RWPE1 (cell line): ENCODE results near the gene TMPRSS13.

ENCODE experiments used
- CTCF ChIA-PET: fragments of 350-600 bp; sonication (Branson Sonifier 250); formaldehyde crosslinking; extraction: SDS; loops from one replicate; lab custom pipeline; 2021; lab: Yijun Ruan, JAX
- POLR2A ChIA-PET: fragments of 400-600 bp; formaldehyde crosslinking; extraction: SDS; loops from one replicate; lab custom pipeline; 2020; ENCODE audit warnings: antibody characterized with exemption; ENCODE audit not compliant: low non-redundant PET; lab: Yijun Ruan, JAX
- DNase-seq: peaks from one replicate; pipeline ENCODE4 v3.0.0; 2012; ENCODE audit warnings: low spot score
- H3K27ac ChIP-seq: fragments of 450-650 bp; 2 replicates; pipeline ENCODE4 v1.5.1; 2017
- CTCF ChIP-seq: fragments of 450-650 bp; conservative IDR thresholded peaks from 2 replicates; pipeline ENCODE4 v1.5.1; 2017; ENCODE audit warnings: low read depth, mild to moderate bottlenecking

TMPRSS13 gene

GRCh38 chr11:117910525-117910924 lies 18.7 kb downstream of the TMPRSS13 start:
- ChIA-PET CTCF (interaction anchor here (0.6 kb wide), 1 partner anchor 435 kb away, joined by 4 read pairs; no protein-coding TSS in a partner anchor), POLR2A (no interaction called here)
- no peak for TF ChIP-seq CTCF
- DNase-seq = no peak
- no peak overlapping the region for H3K27ac ChIP-seq

- DNase-seq = no peak
- TF ChIP-seq CTCF = no peak
- CTCF ChIA-PET = interaction anchor here (0.6 kb wide), 1 partner anchor 436 kb away, joined by 4 read pairs; no protein-coding TSS in a partner anchor
- no peak overlapping the region for H3K27ac ChIP-seq
- POLR2A ChIA-PET = no interaction called here
Observed at GRCh38 chr11:117909611-117910382, 19.4 kb downstream of the TMPRSS13 start.

- POLR2A ChIA-PET = no interaction called here
- DNase-seq = no peak
- CTCF ChIA-PET = no interaction called here
- TF ChIP-seq CTCF = no peak
- no peak overlapping the region for H3K27ac ChIP-seq
Observed at GRCh38 chr11:117908959-117909610, 20.1 kb downstream of the TMPRSS13 start.

- ChIA-PET POLR2A (no interaction called here), CTCF (interaction anchor here (1.1 kb wide), 1 partner anchor 39 kb away, joined by 3 read pairs; no protein-coding TSS in a partner anchor)
- DNase-seq = no peak
- no peak overlapping the region for H3K27ac ChIP-seq
- no peak for TF ChIP-seq CTCF
Observed at GRCh38 chr11:117908109-117908895, 20.9 kb downstream of the TMPRSS13 start.

- peak overlapping the region; percentile 35 for H3K27ac ChIP-seq
- DNase-seq = peak; percentile 98
- TF ChIP-seq CTCF = no peak
- CTCF ChIA-PET = interaction anchor here (0.6 to 1.1 kb wide), 2 partner anchors 19 to 39 kb away, joined by 3 read pairs; no protein-coding TSS in a partner anchor
- POLR2A ChIA-PET = no interaction called here
Observed at GRCh38 chr11:117907276-117908108, 21.7 kb downstream of the TMPRSS13 start.
